Measurements from ENCODE around the gene PI16. TPM values are rescaled to one million over a fixed set of nuclear protein-coding genes. Genes with fewer than 3 reads are reported as not detected.

Gene PI16
- total RNA-seq, 1 experiment from 2014 or later, result 0.17 TPM

- no peak for TF ChIP-seq ZBTB21 (CRISPR knock-in tag; IDR thresholded peaks at IDR 0.05; ENCODE audit: borderline replicate concordance)
- TF ChIP-seq ZNF416 (CRISPR knock-in tag; IDR thresholded peaks at IDR 0.05), result no peak
- TF ChIP-seq USF1 (CRISPR knock-in tag; IDR thresholded peaks at IDR 0.05), result no peak
Observed at GRCh38 chr6:36924131-36924530, 30.4 kb upstream of the PI16 start (continued).

GRCh38 chr6:36924778-36925374, 29.7 kb upstream of the PI16 start:
- POLR2A ChIA-PET, result no interaction called here
- no peak for ATAC-seq
- Mint-ChIP-seq H3K4me3 (no peak overlapping the region), H3K9me3 (no peaks in the 10 kb centered on the region), H3K4me1 (peaks cover 4% of the 10 kb centered on the region), H3K36me3 (no peaks in the 10 kb centered on the region), H3K27me3 (ENCODE audit: low read depth) (no peaks in the 10 kb centered on the region), H3K27ac (no peak overlapping the region)
- no peak for DNase-seq (ENCODE audit: low spot score)
- CTCF ChIA-PET, result interaction anchor here (0.8 to 1.1 kb wide), 2 partner anchors 53 to 93 kb away, joined by 3 to 4 read pairs; no protein-coding TSS in a partner anchor
- no peak for TF ChIP-seq ZNF532 (CRISPR knock-in tag; IDR thresholded peaks at IDR 0.05; ENCODE audit: borderline replicate concordance)

GRCh38 chr6:36925809-36926208, 28.7 kb upstream of the PI16 start:
- ChIA-PET CTCF (interaction anchor here (1.3 kb wide), 1 partner anchor 12 kb away, joined by 4 read pairs; no protein-coding TSS in a partner anchor), POLR2A (no interaction called here)
- Mint-ChIP-seq H3K27ac (0 out of 2 replicates have a peak overlapping the region, but pooled peaks have one; percentile 20), H3K9me3 (no peaks in the 10 kb centered on the region), H3K4me3 (no peak overlapping the region), H3K27me3 (ENCODE audit: low read depth) (no peaks in the 10 kb centered on the region), H3K36me3 (no peaks in the 10 kb centered on the region), H3K4me1 (peaks cover 4% of the 10 kb centered on the region)
- no peak for ATAC-seq
- TF ChIP-seq CREB1 (CRISPR knock-in tag; IDR thresholded peaks at IDR 0.05) (no peak), E2F5 (CRISPR knock-in tag; IDR thresholded peaks at IDR 0.05) (no peak), ZMAT4 (CRISPR knock-in tag; IDR thresholded peaks at IDR 0.05) (no peak), ZNF671 (CRISPR knock-in tag; IDR thresholded peaks at IDR 0.05) (no peak), GRHL2 (CRISPR knock-in tag; IDR thresholded peaks at IDR 0.05; ENCODE audit: insufficient replicate concordance, severe bottlenecking) (no peak), ERG (CRISPR knock-in tag; IDR thresholded peaks at IDR 0.05) (no peak), FOXP1 (CRISPR knock-in tag; IDR thresholded peaks at IDR 0.05; ENCODE audit: borderline replicate concordance) (no peak), HMGA2 (CRISPR knock-in tag; IDR thresholded peaks at IDR 0.05) (no peak)
- DNase-seq (ENCODE audit: low spot score), result no peak
